Hematopoietic multipotent progenitor cell treated with erythropoietin and hydrocortisone succinate and interleukin-3 and kit ligand, for 17 days (in vitro differentiated cells): ENCODE measurements around the gene MPC1L.

Source experiments
- DNase-seq: peaks from one replicate; pipeline ENCODE4 v3.0.0-alpha.2; 2015; ENCODE audit warnings: low spot score

The MPC1L gene

DNA sequence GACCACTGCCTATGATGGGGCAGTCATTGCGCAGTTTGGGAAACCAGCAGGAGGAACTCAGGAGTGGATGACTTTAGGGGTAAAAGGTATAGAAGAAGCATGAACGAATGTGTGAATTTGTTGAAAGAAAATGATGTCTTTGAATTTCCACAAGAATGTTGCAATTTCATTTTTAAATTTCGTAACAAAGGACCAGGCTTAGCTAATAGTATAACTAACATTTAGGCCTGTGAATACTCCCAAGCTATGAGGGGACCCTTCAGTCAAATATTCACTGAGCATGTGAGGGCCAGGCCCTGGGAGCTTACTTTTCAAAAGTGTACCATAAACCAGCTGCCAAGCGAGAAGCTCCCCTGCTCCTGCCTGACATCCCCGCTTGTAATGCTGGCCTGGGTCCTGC lies 5.3 kb downstream of the MPC1L start:
- DNase-seq = no peak

DNA sequence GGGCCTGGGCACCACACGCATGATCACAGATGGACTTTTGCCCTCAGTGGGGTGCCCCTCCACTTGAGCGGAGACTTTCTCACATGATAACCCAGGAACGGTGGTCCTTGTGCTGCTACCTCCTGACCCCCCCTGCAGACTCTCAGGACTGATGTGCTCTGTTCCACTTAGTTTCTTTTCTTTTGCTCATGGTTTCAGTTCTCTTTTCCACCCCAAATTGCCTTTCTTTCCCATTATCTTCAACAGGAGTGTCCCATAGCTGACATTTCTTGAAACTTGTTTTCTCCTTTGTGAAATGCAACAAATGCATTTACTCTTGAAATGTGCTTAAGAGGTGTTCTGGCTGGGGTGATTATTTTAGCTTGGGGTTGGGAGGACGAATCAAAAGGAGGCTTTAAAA lies 9.0 kb downstream of the MPC1L start:
- DNase-seq = no peak

- no peak for DNase-seq
These were observed 14.5 kb downstream of the MPC1L start for GRCh38 chrX:40637687-40638086.

GRCh38 chrX:40644176-40644575 lies 20.9 kb downstream of the MPC1L start:
- DNase-seq = no peak

DNA sequence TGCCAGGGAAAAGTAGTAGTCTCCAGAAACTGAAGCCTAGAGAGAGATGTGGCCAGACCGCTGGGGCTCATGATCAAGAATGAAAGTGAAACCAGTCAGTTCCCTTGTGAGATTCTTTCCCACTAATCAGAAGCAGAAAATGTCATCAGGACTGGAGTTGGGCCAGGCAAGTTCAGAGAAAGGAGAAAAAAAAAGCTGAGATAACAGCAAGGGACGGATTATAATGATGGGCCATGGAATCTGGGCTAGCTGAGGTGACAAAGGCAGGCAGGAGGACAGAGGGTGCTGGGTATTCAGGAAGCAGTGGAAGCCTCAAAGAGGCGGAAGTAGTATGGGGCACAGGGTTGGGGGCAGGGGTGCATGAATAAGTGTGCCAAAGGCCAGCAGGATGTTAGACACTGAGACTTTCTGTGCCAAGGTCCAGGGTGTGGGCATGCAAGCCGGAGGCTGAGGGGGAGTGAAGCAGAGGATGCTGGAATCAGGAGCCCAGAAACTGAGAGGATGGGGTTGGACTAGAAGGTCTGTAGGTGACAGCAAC lies 21.7 kb downstream of the MPC1L start:
- peak; percentile 77 for DNase-seq

- peak; percentile 37 for DNase-seq
These were observed 23.5 kb downstream of the MPC1L start for GRCh38 chrX:40646489-40647306.

DNA sequence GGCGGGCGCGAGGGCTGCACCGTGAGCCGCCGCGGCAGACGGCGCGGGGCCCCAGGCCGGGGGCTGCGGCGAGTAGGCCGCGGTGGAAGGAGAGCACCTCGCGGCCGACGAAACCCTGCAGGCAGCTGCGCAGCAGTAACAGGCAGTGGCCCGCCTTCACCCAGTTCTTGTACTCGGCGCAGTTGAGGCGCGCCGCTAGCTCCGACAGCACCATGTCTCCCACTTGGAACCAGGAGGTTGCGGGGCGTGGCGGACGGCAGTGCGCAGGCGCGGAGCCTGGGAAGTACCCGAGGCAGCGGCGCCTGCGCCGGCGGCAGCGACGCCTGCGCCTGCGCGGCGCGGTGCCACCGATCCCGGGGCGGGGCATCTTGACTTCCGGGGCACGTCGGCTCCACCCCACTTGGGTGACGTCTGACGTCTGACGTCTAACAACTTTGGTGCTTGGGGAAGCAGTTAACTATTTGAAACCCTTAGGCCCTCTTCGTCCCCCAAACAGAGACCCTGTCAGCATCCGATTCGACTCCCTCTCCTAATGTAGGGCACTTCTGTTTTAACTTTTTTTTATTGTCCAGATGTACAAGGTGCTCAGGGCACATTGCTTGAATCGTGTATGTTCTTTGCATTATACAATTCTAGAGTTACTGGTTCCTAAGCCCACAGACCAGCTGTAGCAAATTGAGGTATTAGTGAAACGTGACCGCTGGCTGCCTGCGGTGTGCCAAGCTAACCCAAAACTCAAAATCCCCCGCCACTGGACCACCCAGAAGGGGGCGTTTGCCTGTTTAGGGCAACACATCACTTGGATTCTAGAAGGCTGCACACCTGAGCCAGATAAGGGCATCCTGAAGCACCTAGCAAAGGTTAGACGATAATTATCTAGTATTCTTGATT lies 24.3 kb downstream of the MPC1L start, which contains the start of gene CXorf38:
Gene CXorf38 (minus strand): TSS at position 255 of the 891 bp plus-strand sequence. CDS start 41 bp downstream, at position 214.
- peak; percentile 95 for DNase-seq

GRCh38 chrX:40651620-40652223 lies 28.5 kb downstream of the MPC1L start:
- peak; percentile 85 for DNase-seq

GRCh38 chrX:40652664-40653063 lies 29.4 kb downstream of the MPC1L start:
- no peak for DNase-seq

DNA sequence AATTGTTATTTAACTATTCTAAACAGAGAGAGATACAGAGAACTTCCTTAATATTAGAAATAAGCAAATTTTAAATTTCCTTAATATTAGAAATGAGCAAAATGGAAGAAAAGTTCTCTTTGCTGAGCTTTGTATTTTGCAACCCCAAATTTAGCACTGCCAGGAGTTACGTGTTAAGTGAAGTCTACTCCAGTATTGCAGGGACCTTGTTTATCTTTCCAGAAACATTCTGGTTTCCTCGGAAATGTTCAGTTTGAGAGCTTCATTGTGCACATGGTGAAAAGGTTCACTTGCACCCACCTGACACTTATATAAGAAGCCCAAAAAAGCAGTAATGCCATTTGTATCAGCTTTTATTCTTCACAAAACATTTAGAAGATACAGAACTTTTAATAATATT lies 30.3 kb downstream of the MPC1L start:
- DNase-seq = no peak

DNA sequence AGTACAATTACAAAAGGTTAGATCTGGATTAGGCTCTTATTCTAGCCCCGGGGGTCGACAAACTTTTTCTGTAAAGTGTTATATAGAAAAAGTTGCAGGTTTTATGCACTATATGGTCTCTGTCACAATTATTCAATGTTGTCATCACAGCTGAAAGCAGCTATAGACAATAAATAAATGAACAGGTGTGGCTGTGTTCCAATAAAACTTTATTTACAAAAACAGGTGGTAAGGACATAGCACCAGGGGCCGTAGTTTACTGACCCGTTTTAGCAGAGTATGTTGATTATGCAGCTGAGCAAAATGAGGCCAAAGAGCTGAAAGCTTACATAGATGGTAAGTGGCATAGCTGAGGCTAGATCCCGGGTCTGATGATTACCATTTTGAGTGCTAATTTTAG lies 37.2 kb downstream of the MPC1L start:
- DNase-seq = no peak

- DNase-seq = no peak
These were observed 38.3 kb downstream of the MPC1L start for GRCh38 chrX:40661489-40661888.

DNA sequence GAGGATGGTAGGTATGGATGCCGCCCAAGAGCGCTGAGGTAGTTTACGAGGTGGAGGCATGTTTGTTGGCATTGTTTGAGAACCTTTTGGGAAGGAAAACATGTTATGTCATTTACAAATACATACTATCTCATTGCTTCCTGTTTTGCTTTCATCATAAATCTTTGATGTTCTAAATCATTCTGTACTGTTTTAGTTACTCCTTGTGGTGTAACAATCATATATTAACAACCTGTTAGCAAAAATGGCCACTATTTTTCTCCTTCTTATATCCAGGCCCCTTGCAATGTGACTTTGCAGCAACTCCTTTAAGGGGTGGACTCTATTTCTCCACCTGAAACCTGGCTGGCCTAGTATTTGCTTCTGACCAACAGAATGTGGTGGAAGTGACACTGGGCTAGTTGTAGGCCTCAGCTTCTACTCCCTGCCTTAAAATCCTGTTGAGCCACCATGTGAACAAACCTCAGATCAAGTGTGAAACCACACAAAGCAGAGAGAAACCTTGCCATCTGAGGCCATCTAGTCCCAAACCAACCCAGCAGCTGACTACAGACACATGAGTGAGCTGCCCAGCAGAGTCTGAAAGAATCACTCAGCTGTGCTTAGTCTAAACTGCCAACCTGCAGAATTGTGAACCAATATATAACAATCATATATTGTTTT lies 40.0 kb downstream of the MPC1L start:
- DNase-seq = no peak

- DNase-seq = no peak
These were observed 40.8 kb downstream of the MPC1L start for GRCh38 chrX:40663880-40664630.

DNA sequence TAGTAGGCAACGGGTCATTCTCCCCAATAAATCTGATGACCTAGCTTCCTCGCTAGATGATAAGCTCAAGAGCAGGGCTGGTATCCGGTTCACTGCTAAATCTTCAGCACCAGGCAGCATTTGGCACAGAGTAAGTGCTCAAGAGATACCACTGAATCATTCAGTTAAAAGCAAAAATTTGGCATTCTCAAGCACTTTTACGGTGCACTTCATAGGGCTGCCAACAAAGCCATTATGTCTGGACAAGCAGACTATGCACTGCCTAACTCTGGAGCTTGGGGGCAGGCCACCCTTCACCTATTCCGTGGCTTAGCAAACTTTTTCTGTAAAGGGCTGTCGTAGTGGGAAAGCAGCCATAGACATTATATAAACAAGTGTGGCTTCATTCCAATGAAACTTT lies 47.9 kb downstream of the MPC1L start:
- DNase-seq = no peak
